ENCODE data around the gene PAAF1.

PAAF1 gene

DNA sequence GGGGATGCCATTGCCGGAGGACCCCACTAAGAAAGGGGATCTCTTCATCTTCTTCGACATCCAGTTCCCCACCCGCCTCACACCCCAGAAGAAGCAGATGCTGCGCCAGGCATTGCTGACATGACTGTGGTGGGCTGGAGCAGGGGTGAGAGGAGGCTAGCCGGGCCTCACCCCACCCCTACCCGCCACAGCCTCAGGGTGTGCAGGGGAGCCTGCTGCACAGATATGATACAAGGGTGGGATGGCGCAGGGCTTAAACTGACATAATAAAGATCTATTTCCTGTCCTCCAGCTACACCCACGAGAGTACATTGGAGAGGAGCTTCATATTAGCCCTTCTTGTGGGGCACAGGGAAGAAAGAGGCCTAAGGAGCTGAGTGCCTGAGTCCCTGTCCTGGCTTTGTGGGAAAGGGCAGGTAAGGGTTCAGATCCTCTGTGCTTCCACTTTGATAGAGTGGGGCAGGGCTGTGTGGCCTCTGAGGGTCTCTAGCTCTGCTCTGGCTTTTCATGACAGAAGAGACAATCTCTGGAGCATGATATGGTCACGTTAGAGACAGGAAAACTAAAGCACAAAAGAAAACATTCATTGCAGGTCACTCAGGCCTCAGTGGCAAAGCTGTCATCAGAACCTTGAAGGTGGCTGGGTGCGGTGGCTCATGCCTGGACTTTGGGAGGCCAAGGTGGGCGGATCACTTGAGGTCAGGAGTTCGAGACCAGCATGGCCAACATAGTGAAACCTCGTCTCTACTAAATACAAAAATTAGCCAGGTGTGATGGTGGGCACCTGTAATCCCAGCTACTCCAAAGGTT, 93.4 kb downstream of the PAAF1 start:
- Mint-ChIP-seq H3K4me3 (no peak overlapping the region), H3K36me3 (peaks cover 58% of the 10 kb centered on the region), H3K9me3 (no peaks in the 10 kb centered on the region), H3K27ac (peak overlapping the region; percentile 92), H3K4me1 (peaks cover 69% of the 10 kb centered on the region)
- peak; percentile 29 for ATAC-seq
- peak in 1 of 2 donors; percentile 66 for DNase-seq (ENCODE audit: low spot score in 2 of 2)

DNA sequence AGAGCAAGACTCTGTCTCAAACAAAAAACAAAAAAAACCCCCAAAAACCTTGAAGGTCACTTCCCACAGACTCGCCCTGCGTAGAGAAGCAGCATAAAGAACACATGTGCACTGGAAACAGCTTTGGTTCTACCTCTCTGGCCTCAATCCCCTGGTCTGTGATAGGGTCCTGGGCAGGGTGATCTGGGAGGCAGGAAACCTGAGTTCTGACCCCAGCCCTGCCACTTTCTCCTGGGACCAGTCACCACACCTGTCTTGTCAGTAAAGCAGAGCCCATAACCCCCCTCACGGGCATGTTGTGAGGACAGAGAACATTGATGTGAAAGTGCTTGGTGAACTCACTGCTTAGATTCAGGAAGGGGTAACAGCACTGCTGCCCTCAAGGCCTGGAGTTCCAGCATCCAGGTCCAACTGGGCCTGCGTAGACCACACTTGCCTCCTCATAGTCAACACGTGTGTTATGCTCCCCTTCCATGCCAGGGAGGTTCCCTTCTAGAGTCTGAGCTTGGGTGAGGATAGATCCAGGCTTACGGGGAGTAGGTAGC, 94.4 kb downstream of the PAAF1 start:
- ATAC-seq (no peak), DNase-seq (ENCODE audit: low spot score in 2 of 2) (peak in 1 of 2 donors; percentile 53)
- Mint-ChIP-seq H3K4me3 (no peak overlapping the region), H3K9me3 (no peaks in the 10 kb centered on the region), H3K4me1 (peaks cover 80% of the 10 kb centered on the region), H3K36me3 (peaks cover 69% of the 10 kb centered on the region), H3K27ac (peak overlapping the region; percentile 98)

DNA sequence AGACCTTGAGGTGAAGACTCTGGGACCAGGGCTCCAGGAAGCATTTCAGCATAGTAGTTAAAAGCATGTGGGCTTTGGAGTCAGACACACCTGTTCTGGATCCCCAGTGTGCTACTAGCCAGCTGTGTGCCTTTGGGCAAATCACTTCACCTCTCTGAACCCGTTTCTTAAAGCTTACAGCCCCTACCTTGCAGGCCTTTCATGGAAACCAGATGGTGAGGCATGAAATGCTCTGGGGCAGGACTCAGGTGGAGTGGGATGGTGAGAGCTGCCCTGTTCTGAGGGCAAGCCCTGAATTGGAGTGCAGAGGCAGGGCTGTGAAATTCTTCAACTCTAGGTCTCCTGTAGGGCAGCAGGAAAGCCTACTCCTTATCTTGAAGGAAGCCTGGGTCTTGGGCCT, 95.4 kb downstream of the PAAF1 start:
- peak overlapping the region; percentile 98 for H3K27ac Mint-ChIP-seq
- no peak overlapping the region for H3K4me3 Mint-ChIP-seq
- ATAC-seq (no peak), DNase-seq (ENCODE audit: low spot score in 2 of 2) (no peak)
- no peaks in the 10 kb centered on the region for H3K9me3 Mint-ChIP-seq
- peaks cover 89% of the 10 kb centered on the region for H3K4me1 Mint-ChIP-seq
- H3K36me3 Mint-ChIP-seq: peaks cover 78% of the 10 kb centered on the region

GRCh38 chr11:73972620-73973449, 96.0 kb downstream of the PAAF1 start:
- peak overlapping the region; percentile 98 for H3K27ac Mint-ChIP-seq

GRCh38 chr11:73974604-73975478, 98.0 kb downstream of the PAAF1 start:
- peak overlapping the region; percentile 99 for H3K4me3 Mint-ChIP-seq
- DNase-seq (ENCODE audit: low spot score in 2 of 2) (no peak), ATAC-seq (no peak)
- no peaks in the 10 kb centered on the region for H3K9me3 Mint-ChIP-seq
- peaks cover 91% of the 10 kb centered on the region for H3K36me3 Mint-ChIP-seq
- peaks cover 98% of the 10 kb centered on the region for H3K4me1 Mint-ChIP-seq
- peak overlapping the region; percentile 98 for H3K27ac Mint-ChIP-seq

More at GRCh38 chr11:73972620-73973449, 96.0 kb downstream of the PAAF1 start:
- H3K4me1 Mint-ChIP-seq: peaks cover 96% of the 10 kb centered on the region
- H3K4me3 Mint-ChIP-seq: peak overlapping the region; percentile 99
- H3K36me3 Mint-ChIP-seq: peaks cover 79% of the 10 kb centered on the region
- DNase-seq (ENCODE audit: low spot score in 2 of 2) (no peak), ATAC-seq (no peak)
- H3K9me3 Mint-ChIP-seq: no peaks in the 10 kb centered on the region

GRCh38 chr11:73975479-73975757, 98.6 kb downstream of the PAAF1 start:
- H3K4me1 Mint-ChIP-seq: peaks cover 98% of the 10 kb centered on the region
- peaks cover 92% of the 10 kb centered on the region for H3K36me3 Mint-ChIP-seq
- DNase-seq (ENCODE audit: low spot score in 2 of 2) (peak in 1 of 2 donors; percentile 48), ATAC-seq (no peak)
- peak overlapping the region; percentile 98 for H3K27ac Mint-ChIP-seq
- peak overlapping the region; percentile 99 for H3K4me3 Mint-ChIP-seq
- H3K9me3 Mint-ChIP-seq: no peaks in the 10 kb centered on the region

DNA sequence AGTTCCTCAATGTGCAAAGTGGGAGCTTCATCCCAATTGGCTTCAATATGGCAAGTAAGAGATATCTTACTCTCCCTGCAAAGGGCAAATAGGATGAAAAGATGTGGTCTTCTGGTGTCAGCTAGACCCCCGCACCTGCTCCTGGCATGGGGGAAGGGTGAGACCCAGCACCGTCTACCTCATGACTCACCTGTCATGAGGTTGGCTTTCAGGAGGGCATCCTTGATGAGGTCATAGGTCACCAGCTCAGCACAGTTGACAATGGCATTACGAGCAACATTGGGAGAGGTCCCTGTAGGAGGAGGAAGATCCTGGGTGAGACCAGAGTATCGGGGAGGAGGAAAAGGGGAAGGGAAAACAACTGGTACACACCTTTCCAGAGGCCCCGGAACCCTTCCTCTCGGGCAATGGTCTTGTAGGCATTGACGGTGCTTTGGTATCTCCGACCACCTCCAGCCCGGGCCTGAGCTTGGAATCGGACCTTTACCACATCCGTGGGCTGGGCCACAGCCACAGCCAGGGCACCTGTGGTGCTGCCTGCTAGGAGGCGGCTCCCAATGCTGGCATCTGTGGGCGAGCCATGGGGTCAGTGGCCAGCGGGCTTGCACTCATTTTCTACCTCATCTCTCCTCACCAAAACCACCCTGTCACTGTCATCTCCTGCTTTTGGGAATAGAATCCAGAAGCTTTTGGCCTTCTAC, 99.8 kb downstream of the PAAF1 start:
- H3K36me3 Mint-ChIP-seq: peaks cover 98% of the 10 kb centered on the region
- H3K9me3 Mint-ChIP-seq: no peaks in the 10 kb centered on the region
- peaks cover 98% of the 10 kb centered on the region for H3K4me1 Mint-ChIP-seq
- ATAC-seq: no peak
- H3K27ac Mint-ChIP-seq: peak overlapping the region; percentile 98
- no peak for DNase-seq (ENCODE audit: low spot score in 2 of 2)
- H3K4me3 Mint-ChIP-seq: peak overlapping the region; percentile 99

GRCh38 chr11:73977856-73978519, 101.2 kb downstream of the PAAF1 start:
- Mint-ChIP-seq H3K36me3 (peaks cover 100% of the 10 kb centered on the region), H3K4me3 (peak overlapping the region; percentile 99), H3K4me1 (peaks cover 89% of the 10 kb centered on the region), H3K9me3 (no peaks in the 10 kb centered on the region), H3K27ac (peak overlapping the region; percentile 98)
- no peak for ATAC-seq
- DNase-seq (ENCODE audit: low spot score in 2 of 2): no peak

DNA sequence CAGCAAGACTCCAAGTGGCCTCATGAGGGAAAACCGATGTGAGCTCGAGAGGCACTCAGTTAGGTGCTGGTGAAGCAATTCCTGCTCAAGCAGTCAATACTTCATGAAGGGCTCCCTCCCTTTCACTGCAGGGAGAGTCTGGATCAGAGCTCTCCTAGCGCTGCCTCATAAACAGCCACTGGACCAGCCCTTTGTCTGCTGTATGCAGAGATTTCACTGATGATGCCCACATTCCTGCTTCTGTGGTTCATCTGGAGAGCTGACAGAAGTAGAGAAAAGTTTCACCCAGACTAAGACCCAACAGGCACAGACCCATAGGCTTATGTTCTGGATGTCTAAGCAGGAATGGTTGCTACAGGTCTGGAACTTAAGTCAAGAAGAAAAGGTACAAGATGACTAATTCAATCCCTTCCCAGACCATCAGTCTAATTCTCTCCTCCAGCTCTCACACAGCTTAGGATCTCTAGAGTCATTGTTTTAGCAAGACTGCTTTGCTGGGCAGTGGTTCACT, 101.8 kb downstream of the PAAF1 start:
- peak overlapping the region; percentile 98 for H3K27ac Mint-ChIP-seq
- ATAC-seq: no peak
- peaks cover 89% of the 10 kb centered on the region for H3K4me1 Mint-ChIP-seq
- H3K9me3 Mint-ChIP-seq: no peaks in the 10 kb centered on the region
- peak overlapping the region; percentile 99 for H3K4me3 Mint-ChIP-seq
- DNase-seq (ENCODE audit: low spot score in 2 of 2): no peak
- H3K36me3 Mint-ChIP-seq: peaks cover 97% of the 10 kb centered on the region

DNA sequence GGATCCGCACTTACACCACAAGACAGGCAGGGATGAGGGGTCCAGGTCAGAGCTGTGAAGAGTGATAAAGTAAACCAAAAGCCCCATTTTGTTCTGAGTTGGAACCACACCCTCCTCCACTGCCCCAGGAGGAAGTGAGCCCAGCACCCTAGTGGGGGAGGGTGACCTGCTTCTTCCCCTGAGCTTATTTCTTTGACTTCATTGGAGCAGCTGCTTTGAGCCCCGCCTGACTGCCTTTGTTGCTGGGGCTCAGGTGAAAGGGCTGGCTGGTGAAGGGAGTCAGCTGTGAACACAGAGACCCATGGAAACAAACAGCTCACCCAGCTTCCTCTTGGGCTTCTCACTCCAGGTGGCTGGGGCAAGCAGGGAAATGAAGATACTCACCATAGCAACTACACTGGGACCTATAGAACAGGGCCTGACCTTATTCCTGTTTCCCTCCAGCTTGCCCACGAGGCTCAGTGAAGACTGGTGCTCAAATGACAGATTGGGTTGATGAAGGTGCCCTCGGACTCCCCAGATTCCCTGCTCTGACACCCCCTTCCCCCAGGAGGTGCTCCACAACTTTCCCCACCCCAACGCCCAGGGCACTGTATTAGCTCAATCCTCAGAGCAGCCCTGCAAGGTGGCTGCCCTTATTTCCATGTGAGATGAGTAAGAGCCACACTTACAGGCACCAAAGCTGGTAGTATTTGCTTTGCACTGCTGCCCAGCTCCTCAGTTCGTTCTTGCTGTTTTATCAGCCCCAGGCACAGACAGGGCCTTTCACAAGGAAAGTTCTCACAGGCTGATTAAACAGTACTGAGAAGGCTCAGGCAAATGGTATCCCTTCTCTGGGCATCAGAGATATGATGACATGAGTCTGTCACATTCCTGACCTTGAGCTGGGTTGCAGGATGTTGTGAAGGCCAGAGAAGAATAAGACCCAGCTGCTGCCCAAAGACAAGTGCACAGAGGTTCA, 103.5 kb downstream of the PAAF1 start:
- Mint-ChIP-seq H3K4me3 (peak overlapping the region; percentile 99), H3K36me3 (peaks cover 81% of the 10 kb centered on the region), H3K4me1 (peaks cover 79% of the 10 kb centered on the region), H3K27ac (peak overlapping the region; percentile 98), H3K9me3 (no peaks in the 10 kb centered on the region)
- DNase-seq (ENCODE audit: low spot score in 2 of 2) (peak; percentile 37 to 76), ATAC-seq (peak; percentile 49)
